Left colon (tissue), 2 donors: ENCODE data around the gene NDUFB3. TPM values are rescaled to one million over a fixed set of nuclear protein-coding genes. Genes with fewer than 3 reads are reported as not detected.
"Not testable (repeated sequence)": the region's sequence is repeated elsewhere in the genome, so short reads cannot be mapped to it uniquely, and the experiment has no call there.

Experiments used
- ATAC-seq: fragments of 200-7000 bp; cut with Tn5 transposase; one replicate; pipeline ENCODE4 v1.9.1; 2020; ENCODE audit warnings: mild to moderate bottlenecking, moderate library complexity
- DNase-seq, 2 donors: peaks; one replicate each; pipeline ENCODE4 v3.0.0-alpha.2; 2020
- intact Hi-C, 2 donors: fragments of 100-400 bp; cut with DNase I in 1 of 2; cut with micrococcal nuclease in 1 of 2; formaldehyde crosslinking; loops; one replicate each; pipeline versions ENCODE4 v1.11.2 to v1.14.0; 2022; cut with DNase I, micrococcal nuclease
- long read RNA-seq: library from polyadenylated mRNA; unstranded; transcript quantifications from one replicate; pipeline ENCODE4 v2.0.0, GENCODE V29; 2021
- total RNA-seq, 2 donors: library from RNA; stranded (reverse); fragmentation: NEBNext Ultra II Directional; extraction: Animal tissue kit (Norgen Biotek cat#: 25700); gene quantifications; one replicate each; pipeline ENCODE4 v1.2.1, GENCODE V29; 2021
- donor health status: DM: no; HTN: no; CAD: no.
- donor health status: DM: yes; HTN: yes; CAD: no.

The NDUFB3 gene
- total RNA-seq = 100 to 1,000 TPM; 152 to 153 TPM
- long read RNA-seq, transcript NDUFB3-201 (3 exons, 755 nt) = major isoform, 51 of 57 reads
- long read RNA-seq, partial matches to known transcripts = 1 of 57 reads
- long read RNA-seq, other reads (novel, unspliced or antisense) = 1 of 57 reads

DNA sequence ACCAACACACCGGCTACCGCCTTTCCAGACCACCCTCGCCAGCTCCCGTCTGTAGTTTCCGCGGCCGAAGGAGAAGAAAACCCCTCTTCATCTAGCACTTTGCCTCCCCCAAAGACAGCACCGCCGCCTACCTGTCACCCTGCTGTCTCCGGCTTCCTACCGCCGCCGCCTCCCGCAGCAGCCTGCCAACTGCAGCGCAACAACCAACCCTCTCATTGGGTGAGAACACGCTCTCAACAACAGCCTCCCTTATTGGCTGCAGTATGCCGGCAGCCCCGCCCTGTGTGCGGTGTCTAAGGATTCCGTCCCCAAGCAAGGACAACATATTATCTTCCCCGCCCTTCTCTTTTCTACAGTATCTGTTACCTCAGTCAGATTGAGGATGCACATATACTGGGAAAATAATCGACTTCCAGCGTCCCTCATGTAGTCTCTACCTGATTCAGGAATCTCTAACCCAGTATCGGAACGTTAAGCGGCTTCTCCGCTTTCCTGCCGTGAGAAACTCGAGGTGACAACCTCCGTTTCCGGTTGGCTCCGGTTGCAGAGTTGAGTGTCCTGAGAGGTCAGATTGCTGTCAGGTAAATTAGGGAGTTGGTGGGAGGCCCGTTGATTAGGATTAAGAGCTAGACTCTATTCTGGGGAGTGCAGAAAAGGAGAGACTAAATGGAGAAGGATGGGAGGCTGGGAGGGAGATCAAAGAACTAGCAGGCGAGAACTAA lies at the start of gene NDUFB3, which contains the start of gene HYCC2:
Gene NDUFB3 (plus strand): TSS at position 523 of the 722 bp plus-strand sequence. CDS start 6,882 bp downstream, outside the sequence.
Gene HYCC2 (minus strand): TSS at position 193 of the 722 bp plus-strand sequence. CDS start 47,662 bp downstream, outside the sequence.
- DNase-seq = peak; percentile 92
- peak; percentile 96 for ATAC-seq
- intact Hi-C loops = no loop called here

DNA sequence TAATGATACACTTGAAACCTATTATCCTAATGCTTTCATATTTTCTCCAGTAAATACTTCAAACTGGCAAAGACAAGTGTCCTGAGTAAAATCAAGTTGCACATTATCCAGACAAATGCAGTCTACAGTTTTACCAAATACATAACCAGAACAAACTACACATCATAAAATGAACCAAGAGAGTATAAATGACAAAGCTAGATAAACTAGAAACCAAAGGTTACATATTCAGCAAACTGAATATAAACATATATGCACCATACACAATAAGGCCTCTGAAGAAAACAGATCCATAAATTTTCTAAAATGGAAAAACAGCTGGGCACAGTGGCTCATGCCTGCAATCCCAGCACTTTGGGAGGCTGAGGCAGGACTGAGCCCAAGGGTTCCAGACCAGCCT lies 47.3 kb upstream of the NDUFB3 start:
- DNase-seq = no peak
- intact Hi-C loops = no loop called here

DNA sequence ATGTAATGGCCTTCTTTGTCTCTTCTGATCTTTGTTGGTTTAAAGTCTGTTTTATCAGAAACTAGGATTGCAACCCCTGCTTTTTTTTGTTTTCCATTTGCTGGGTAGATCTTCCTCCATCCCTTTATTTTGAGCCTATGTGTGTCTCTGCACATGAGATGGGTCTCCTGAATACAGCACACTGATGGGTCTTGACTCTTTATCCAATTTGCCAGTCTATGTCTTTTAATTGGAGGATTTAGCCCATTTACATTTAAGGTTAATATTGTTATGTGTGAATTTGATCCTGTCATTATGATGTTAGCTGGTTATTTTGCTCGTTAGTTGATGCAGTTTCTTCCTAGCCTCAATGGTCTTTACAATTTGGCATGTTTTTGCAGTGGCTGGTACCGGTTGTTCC lies 37.4 kb upstream of the NDUFB3 start:
- DNase-seq, intact Hi-C loops, ATAC-seq: not testable (repeated sequence)

More for the DNA sequence above, 47.3 kb upstream of the NDUFB3 start:
- ATAC-seq = peak; percentile 90

DNA sequence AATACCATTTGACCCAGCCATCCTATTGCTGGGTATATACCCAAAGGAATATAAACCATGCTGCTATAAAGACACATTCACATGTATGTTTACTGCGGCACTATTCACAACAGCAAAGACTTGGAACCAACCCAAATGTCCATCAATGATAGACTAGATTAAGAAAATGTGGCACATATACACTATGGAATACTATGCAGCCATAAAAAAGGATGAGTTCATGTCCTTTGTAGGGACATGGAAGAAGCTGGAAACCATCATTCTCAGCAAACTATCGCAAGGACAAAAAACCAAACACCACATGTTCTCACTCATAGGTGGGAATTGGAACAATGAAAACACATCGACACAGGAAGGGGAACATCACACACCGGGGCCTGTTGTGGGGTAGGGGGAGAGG lies 33.4 kb upstream of the NDUFB3 start:
- not testable (repeated sequence) for DNase-seq, ATAC-seq

DNA sequence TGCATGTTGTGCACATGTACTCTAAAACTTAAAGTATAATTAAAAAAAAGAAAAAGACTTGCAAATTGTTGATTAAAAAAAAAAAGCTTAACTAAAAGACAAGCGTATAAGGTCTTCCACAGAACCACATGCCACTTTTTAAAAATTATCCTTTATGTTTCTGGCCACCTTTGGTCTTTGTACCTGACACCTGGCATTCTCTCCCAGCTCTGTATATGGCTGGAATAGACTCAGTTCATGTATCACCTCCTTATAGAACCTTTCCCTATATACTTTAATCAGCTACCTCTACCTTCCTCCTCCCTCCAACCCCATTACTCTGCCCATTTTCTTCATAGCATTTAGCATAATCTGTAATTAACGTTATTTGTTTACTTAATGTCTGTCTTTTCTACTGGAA lies 32.9 kb upstream of the NDUFB3 start:
- peak; percentile 49 for ATAC-seq
- intact Hi-C loops = no loop called here
- no peak for DNase-seq

More for the DNA sequence above, 33.4 kb upstream of the NDUFB3 start:
- intact Hi-C loops = not testable (repeated sequence)

DNA sequence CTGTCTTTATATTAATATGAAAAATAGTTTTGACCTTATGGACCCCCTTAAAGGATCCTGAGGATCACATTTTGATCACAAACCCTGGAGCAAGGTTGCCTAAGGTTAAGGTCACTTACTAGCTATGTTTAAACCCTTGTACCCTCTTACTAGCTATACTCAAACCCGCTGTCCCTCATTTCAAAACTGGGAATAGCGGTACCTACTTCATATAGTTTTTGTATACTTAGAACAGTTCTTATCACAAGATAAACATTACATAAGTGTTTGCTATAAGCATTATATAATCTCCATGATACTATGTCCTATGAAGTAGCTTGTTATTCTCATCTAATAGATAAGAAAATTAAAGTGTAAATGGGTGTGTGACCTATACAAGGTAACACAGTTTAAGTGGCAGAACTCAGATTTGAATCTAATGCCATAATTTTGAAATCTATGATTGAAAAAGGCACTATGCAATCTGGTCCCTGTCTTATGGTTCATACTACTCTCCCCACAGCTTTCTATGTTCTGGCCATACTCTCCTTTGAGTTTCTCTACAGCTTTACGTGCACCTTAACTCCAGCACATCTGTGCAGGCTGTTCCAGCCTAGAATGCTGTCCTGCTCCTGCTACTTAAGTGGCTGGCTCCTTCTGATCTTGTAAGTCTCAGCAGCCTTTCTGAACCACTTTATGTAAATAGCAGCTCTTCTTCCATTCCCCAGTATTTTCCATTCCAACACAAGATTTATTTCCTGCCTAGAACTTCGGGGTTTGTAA lies 30.8 kb upstream of the NDUFB3 start:
- intact Hi-C loops = no loop called here
- ATAC-seq (peak; percentile 63), DNase-seq (no peak)

DNA sequence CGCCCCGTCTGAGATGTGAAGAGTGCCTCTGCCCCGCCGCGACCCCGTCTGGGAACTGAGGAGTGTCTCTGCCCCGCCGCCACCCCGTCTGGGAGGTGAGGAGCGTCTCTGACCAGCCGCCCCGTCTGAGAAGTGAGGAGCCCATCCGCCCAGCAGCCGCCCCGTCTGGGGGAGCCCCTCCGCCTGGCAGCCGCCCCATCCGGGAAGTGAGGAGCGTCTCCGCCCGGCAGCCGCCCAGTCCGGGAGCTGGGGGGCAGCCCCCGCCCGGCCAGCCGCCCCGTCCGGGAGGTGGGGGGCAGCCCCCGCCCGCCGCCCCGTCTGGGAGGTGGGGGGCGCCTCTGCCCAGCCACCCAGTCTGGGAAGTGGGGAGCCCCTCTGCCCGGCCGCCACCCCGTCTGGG lies 29.4 kb upstream of the NDUFB3 start:
- DNase-seq, intact Hi-C loops, ATAC-seq: not testable (repeated sequence)

DNA sequence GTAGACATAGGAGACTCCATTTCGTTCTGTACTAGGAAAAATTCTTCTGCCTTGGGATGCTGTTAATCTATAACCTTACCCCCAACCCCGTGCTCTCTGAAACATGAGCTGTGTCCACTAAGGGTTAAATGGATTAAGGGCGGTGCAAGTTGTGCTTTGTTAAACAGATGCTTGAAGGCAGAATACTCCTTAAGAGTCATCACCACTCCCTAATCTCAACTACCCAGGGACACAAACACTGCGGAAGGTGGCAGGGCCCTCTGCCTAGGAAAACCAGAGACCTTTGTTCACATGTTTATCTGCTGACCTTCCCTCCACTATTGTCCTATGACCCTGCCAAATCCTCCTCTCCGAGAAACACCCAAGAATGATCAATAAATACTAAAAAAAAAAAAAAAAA lies 28.8 kb upstream of the NDUFB3 start:
- ATAC-seq, DNase-seq, intact Hi-C loops: not testable (repeated sequence)

DNA sequence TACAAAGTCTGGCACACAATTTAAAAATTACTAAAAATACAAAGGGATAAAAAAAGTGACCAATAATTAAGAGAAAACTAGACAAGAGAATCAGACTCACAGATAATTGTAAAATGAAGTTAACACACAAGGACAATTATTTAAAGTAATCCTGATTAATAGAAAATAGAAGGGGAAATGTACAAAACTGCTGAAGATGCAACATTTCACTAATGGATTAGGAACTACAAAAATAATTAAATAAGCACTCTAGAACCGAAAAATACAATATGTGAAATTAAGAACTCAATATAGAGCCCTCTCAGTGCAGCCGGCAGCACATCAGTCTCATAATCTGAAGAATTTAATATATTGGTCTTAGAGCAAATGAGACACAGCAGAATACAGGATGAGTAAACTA lies 24.9 kb upstream of the NDUFB3 start:
- intact Hi-C loops = no loop called here
- no peak for ATAC-seq
- DNase-seq = no peak

DNA sequence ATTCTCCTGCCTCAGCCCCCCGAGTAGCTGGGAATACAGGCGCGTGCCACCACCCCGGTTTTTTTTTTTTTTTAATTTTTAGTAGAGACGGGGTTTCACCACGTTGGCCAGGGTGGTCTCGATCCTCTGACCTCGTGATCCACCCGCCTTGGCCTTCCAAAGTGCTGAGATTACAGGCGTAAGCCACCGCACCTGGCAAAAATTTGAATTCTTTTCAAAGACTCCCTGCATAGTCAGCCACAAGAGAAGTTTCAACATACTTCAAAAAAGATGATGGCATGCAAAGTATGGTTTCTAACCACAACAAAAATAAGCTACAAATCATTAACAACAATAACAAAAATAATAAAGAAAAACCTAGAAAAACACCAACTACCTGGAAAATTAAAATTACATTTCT lies 22.3 kb upstream of the NDUFB3 start:
- ATAC-seq (no peak), DNase-seq (no peak)
- intact Hi-C loops = no loop called here

DNA sequence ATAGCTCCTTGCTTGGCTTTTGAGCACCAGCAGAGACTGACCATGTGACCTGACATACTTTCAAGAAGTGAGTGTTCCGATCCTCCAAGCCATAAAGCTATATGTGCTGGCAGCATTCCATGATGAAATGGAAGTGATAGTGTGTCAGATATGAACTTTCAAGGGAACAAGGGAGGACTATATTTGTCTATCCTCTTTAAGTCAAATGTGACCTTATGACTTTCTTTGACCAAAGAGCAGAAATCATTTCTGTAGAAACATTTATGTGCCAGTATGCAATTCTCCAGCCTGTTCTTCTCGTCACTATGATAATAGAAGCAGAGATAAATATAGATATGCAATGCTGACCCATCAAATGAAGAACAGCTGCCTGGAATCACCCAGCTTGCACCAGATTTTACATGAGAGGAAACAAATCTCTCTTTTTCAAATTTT lies 14.7 kb upstream of the NDUFB3 start:
- ATAC-seq (peak; percentile 88), DNase-seq (peak in 1 of 2 donors; percentile 51)
- intact Hi-C loops = no loop called here

DNA sequence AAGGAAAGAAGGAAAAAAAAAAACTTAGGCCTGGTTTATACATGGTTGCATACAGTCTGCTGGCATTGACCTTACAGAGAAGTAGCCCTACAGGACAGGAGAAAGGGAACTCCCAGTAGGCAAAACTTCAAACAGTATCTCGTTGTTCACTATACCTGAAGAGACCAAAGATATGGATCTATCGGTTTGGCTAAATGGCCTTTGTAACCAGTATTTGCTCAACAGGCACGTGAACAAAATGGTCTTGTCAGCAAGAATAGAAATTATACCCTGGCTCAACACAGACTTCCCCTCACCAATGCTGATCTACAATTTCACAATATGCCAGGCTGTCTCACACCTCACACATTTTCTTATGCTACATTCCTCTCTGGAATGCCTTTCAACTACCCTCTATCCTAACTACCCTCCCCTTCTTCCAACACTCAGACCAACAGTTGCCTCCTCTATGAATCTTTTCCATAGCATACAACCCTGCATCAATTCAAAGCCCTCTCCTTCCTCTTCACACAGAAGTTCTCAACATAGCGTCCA lies 14.0 kb upstream of the NDUFB3 start:
- ATAC-seq (peak; percentile 26), DNase-seq (no peak)
- intact Hi-C loops = no loop called here

DNA sequence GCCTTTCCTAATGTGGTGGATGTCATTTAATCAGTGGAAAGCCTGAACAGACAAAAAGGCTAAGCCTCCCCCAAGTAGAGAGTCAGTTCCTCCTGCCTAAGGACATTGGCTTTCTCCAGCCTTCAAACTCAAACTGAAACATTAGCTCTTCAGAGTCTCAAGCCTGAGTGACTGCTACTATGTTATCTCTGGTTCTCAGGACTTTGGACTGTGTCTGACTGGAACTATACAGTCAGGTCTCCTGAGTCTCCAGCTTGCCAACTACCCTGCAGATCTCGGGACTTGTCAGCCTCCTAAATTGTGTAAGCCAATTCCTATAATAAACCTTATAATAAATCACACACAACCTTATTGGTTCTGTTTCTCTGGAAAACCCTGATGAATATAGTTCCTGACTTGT lies 12.9 kb upstream of the NDUFB3 start:
- DNase-seq (peak in 1 of 2 donors; percentile 38), ATAC-seq (peak; percentile 89)
- intact Hi-C loops = no loop called here

DNA sequence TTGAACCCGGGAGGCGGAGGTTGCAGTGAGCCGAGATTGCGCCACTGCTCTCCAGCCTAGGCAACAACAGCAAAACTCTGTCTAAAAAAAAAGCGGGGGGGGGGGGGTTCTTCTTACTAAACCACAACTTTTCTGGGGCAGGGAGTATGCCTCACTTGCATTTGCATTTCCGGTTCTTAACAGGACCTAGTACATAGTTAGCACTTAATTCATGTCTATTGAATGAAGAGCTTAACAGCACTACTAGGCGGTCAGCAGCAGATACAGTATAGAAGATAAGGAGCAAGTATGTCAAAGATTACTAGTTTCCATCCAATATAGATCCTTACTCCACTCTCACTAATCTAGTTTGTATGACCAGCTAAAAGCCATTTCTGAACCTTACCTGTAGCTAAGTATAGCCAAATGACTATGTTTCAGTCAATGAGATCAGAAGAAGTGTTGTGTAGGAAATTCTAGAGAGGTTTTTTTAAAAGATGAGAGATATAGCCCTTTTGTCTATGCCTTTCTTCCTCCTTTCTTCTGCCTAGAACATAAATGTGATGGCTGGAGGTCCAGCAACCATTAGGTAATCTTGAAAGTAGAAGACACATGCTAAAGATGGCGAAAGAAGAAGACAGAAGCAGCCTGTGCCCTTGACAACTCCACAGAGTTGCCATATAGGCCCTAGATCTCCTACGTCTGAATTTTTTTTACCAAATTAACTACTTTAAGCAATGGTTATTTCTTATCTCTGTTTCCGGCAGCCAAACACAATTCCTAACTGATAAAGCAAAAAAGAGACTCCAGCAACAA lies 11.6 kb upstream of the NDUFB3 start:
- ATAC-seq (no peak), DNase-seq (no peak)
- intact Hi-C loops = loop anchor here in 1 of 2 donors (10.0 kb wide), 1 partner anchor 95 kb away; the partner anchor contains the start of gene ORC2

DNA sequence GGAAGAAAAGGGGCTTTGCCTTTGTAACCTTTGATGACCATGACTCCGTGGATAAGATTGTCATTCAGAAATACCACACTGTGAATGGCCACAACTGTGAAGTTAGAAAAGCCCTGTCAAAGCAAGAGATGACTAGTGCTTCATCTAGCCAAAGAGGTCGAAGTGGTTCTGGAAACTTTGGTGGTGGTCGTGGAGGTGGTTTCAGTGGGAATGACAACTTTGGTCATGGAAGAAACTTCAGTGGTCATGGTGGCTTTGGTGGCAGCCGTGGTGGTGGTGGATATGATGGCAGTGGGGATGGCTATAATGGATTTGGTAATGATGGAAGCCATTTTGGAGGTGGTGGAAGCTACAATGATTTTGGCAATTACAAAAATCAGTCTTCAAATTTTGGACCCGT lies 8.3 kb upstream of the NDUFB3 start:
- intact Hi-C loops = loop anchor here in 1 of 2 donors (10.0 kb wide), 1 partner anchor 99 kb away; the partner anchor contains the start of gene ORC2
- ATAC-seq = not testable (repeated sequence)

DNA sequence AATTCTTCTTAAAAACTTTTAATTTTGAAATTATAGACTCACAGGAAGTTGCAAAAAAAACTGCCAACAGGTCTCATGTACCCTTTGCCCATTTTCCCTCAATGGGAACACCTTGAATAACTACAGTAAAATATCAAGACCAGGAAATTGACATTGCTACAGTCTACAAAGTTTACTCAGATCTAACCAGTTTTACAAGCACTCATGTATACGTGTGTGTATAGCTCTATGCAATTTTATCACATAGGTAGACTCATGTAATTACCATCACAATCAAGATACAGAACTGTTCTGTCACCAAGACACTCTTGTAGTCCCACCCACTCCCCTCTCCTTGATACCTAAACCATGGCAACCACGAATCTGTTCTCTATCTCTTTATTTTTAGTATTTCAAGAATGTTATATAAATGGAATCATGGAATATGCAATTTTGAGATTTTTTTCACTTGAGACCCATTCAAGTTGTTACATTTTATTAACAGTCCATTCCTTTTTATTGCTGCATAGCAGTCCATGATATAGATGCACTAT lies 6.9 kb upstream of the NDUFB3 start:
- DNase-seq (no peak), ATAC-seq (peak; percentile 91)
- intact Hi-C loops = loop anchor here in 1 of 2 donors (5.0 to 10.0 kb wide), 2 partner anchors 100 to 163 kb away; partner anchors contain the start of gene ORC2

More for the DNA sequence above, 8.3 kb upstream of the NDUFB3 start:
- not testable (repeated sequence) for DNase-seq

DNA sequence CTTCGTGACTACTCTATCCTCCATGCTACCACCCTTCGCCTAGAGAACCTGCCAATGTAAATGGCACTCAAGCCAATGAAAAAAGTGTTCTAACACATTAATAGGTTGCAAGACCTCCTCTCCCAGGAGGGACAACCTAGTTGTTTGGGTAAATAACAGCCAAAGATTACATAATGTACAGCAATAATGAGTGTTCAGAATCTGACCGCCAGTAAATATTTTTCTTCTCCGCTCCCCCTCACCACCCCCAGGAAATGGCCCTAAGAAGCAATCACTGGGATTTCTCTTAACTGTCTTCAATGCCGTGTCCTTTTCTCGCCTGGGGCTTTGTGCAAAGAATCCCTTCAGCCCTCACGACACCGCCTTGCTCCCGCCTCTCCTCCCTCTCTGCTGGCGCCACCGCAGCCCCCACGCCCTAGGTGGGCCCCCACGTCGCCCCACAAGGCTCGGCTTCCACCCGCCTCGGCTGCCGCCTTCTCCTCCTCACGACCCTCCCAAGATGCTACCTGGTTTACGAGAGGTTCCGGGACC lies 788 bp upstream of the NDUFB3 start:
- ATAC-seq (peak; percentile 11), DNase-seq (no peak)
- intact Hi-C loops = no loop called here

DNA sequence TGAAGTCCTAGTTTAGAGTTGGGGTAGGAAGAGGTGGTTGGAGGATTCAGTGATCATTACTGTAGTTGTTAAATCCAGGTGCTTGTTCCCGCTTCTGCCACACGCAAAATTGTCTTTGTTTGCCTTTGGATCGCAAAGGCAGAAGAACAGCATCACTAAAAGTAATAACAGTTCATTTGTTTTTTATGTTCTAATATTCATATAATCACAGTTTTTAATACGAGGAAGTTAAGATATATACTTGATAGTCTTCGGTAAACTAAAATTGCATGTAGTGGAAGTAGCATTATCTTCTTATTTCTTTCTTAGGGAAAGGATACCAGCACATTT lies 365 bp downstream of the NDUFB3 start:
- intact Hi-C loops = no loop called here
- peak; percentile 9 for ATAC-seq
- DNase-seq = no peak
